GM12878 (cell line): ENCODE results near the gene ADGRL2. TPM values are rescaled to one million over a fixed set of nuclear protein-coding genes. Genes with fewer than 3 reads are reported as not detected.

Experiments used
- ATF2 ChIP-seq: IDR thresholded peaks from 2 replicates; pipeline ENCODE4 v1.6.1; 2012; ENCODE audit warnings: low read length, inconsistent platforms
- BCL11A ChIP-seq: IDR thresholded peaks from 2 replicates; pipeline ENCODE4 v1.6.1; 2011; ENCODE audit warnings: low read depth, low read length
- CUX1 ChIP-seq: IDR thresholded peaks from 2 replicates; pipeline ENCODE4 v1.6.1; 2012; ENCODE audit warnings: improper control_type of control experiment, low read depth, low read length; ENCODE audit not compliant: insufficient replicate concordance
- HDGF ChIP-seq: fragments of 450-650 bp; IDR thresholded peaks from 2 replicates; pipeline ENCODE4 v1.6.1; 2016; ENCODE audit warnings: antibody characterized with exemption
- POLR2AphosphoS2 ChIP-seq: IDR thresholded peaks from 2 replicates; pipeline ENCODE4 v1.6.1; 2011; ENCODE audit warnings: low read depth, mild to moderate bottlenecking, low read length, improper control_type of control experiment, moderate library complexity
- SUZ12 ChIP-seq: fragments of 200-600 bp; sonication (generic); IDR thresholded peaks from one replicate; pipeline ENCODE4 v1.6.1; 2018; ENCODE audit warnings: antibody characterized with exemption, mild to moderate bottlenecking; ENCODE audit not compliant: unreplicated experiment
- ZNF24 ChIP-seq: fragments of 450-650 bp; IDR thresholded peaks from 2 replicates; pipeline ENCODE4 v1.6.1; 2017; ENCODE audit warnings: antibody characterized with exemption, mild to moderate bottlenecking
- polyA plus RNA-seq, 11 experiments: library from polyadenylated mRNA; depleted of rRNA in 4 of 11; unstranded in 6 of 11; stranded (reverse) in 5 of 11; fragments of >200 nt; fragmentation: Nextera tagmentation in 4 of 11; fragmentation: Illumina TruSeq in 1 of 11; extraction: Ambion mirVana in 4 of 11; extraction: Trizol in 1 of 11; gene quantifications; 1 replicate in 1 of 11; 2 replicates in 10 of 11; pipeline versions ENCODE4 v1.2.1 to v1.2.3, GENCODE V29; 2011 to 2016; ENCODE audit warnings: inconsistent platforms in 2 of 11, missing spikeins in 2 of 11, low read depth in 1 of 11
- total RNA-seq, 4 experiments: library from RNA; depleted of rRNA in 3 of 4; stranded (reverse); fragments of >200 nt in 3 of 4; fragmentation: Illumina TruSeq in 1 of 4; extraction: Trizol in 1 of 4; gene quantifications; 2 replicates each; pipeline versions ENCODE4 v1.2.1 to v1.2.3, GENCODE V29; 2013 to 2021

The ADGRL2 gene
- total and polyA plus RNA-seq, 10 of the 15 experiments (the other 5 are each of a cell fraction or from before 2014, with no cell fraction given): 0.03 to 13.6 (median 0.21) TPM

GRCh38 chr1:81950591-81951244, 150.0 kb downstream of the ADGRL2 start (continued):
- TF ChIP-seq CUX1: no peak
- no peak for TF ChIP-seq POLR2AphosphoS2
- no peak for TF ChIP-seq SUZ12
- TF ChIP-seq ATF2: no peak
- no peak for TF ChIP-seq BCL11A
- no peak for TF ChIP-seq ZNF24
- TF ChIP-seq HDGF: no peak
